Measurements from ENCODE around the gene CROT.

The CROT gene

GRCh38 chr7:87416682-87417587, 71.5 kb downstream of the CROT start:
- DNase-seq: peak; percentile 56

- DNase-seq: no peak
Measured at GRCh38 chr7:87420173-87420572, 74.7 kb downstream of the CROT start.

DNA sequence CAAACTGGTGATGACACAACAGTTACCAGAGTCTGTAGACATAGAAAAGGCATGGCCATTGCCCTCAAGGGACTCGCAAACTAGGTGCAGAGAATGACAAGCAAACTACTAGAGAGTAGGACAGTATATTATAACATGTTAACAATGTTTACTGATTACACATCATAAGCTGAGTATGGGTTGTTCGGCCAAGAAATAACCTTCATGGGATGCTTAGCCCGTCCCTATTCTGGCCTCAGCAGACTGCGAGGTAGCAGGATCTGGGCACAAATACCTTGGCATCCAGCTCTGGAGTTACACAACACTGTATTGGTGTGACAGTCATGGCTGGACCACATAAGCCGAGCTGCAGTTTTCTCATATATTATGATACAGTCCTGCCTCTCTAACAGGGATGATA, 78.6 kb downstream of the CROT start:
- no peak for DNase-seq

GRCh38 chr7:87426160-87426559, 80.7 kb downstream of the CROT start:
- DNase-seq: no peak

DNA sequence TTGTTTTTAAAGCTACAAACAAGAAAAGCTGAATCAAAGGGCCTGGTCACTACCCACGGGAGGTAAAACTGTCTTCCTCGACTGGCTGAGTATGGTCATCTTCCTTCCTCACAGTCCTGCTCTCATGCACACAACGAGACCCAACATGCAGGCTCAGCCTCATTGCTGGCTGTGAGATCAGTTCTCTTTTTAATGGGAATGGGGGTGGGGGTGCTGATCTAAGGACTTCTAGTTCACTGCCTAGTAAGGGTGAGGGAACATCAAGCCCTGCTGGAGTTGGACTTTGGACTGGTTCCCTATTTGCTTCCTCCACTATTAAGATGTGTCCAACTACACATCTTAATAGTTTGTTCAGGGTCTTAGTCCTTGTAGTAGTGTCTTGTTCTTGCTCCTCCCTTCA, 81.8 kb downstream of the CROT start:
- DNase-seq: no peak

- DNase-seq: no peak
Measured at GRCh38 chr7:87432536-87432935, 87.1 kb downstream of the CROT start.

DNA sequence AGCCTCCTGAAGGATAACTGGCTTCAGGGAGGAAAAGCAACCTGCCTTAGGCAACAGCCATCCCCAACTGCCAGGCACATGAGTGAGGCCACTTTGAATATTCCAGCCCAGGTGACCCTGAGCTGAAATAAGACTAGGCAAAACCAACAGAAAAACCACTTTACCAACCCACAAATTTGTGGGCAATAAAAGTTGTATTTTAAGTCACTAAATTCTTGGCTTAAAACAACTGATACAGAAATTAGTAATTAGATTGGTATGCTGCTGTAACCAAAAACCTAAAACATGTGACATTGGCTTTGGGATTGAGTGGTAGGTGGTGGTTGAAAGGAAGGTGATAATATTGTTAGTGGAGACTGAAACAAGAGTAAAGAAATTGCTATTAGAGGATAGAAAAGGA, 90.1 kb downstream of the CROT start:
- DNase-seq: no peak

- no peak for DNase-seq
Measured at GRCh38 chr7:87445897-87446296, 100.4 kb downstream of the CROT start.

GRCh38 chr7:87447116-87447635, 101.7 kb downstream of the CROT start:
- DNase-seq: no peak

DNA sequence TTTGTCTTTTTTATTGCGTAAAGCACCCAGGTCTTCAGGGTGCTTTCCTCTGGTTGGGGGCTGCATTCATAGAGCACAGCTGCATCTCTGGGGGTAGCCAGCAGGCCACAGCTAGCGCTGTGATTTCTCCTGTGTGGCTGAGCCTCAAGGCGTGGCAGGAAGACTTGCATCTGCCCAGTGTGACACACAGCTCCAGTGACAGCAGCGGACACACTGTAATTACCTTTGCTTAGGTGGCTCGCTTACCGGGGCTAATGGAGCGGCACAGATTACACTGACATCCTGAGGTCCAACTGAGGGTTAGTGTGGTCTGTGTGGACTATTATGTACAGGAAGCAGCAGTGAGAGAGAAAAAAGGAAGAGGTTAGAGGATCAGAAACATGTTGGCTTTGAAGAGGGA, 102.9 kb downstream of the CROT start:
- no peak for DNase-seq
